ENCODE data around the gene CDHR2.

Gene CDHR2

GRCh38 chr5:176501333-176501732, 47.8 kb upstream of the CDHR2 start:
- TF ChIP-seq PATZ1 (CRISPR knock-in tag; IDR thresholded peaks at IDR 0.05; ENCODE audit: borderline replicate concordance): no peak
- TF ChIP-seq SNAI2 (CRISPR knock-in tag; IDR thresholded peaks at IDR 0.05): no peak
- TF ChIP-seq OSR1 (CRISPR knock-in tag; IDR thresholded peaks at IDR 0.05): no peak
- TF ChIP-seq ZFP3 (CRISPR knock-in tag; IDR thresholded peaks at IDR 0.05): no peak
- no peak for TF ChIP-seq GLIS3 (CRISPR knock-in tag; IDR thresholded peaks at IDR 0.05)
- TF ChIP-seq ZNF8 (CRISPR knock-in tag; IDR thresholded peaks at IDR 0.05): no peak
- ATAC-seq: peak; percentile 83

- TF ChIP-seq OSR1 (CRISPR knock-in tag; IDR thresholded peaks at IDR 0.05): no peak
- TF ChIP-seq TCF4 (CRISPR knock-in tag; IDR thresholded peaks at IDR 0.05; ENCODE audit: borderline replicate concordance): no peak
- no peak for TF ChIP-seq PATZ1 (CRISPR knock-in tag; IDR thresholded peaks at IDR 0.05; ENCODE audit: borderline replicate concordance)
- TF ChIP-seq ZNF70 (CRISPR knock-in tag; IDR thresholded peaks at IDR 0.05): no peak
- no peak for TF ChIP-seq ZNF565 (CRISPR knock-in tag; conservative IDR thresholded peaks at IDR 0.05; ENCODE audit: low read depth)
- TF ChIP-seq CREB5 (CRISPR knock-in tag; IDR thresholded peaks at IDR 0.05; ENCODE audit: low read depth): no peak
- TF ChIP-seq ARNTL (CRISPR knock-in tag; IDR thresholded peaks at IDR 0.05; ENCODE audit: borderline replicate concordance, low read depth): no peak
- TF ChIP-seq POU6F1 (CRISPR knock-in tag; IDR thresholded peaks at IDR 0.05; ENCODE audit: borderline replicate concordance, low read depth): no peak
- no peak for TF ChIP-seq GLIS3 (CRISPR knock-in tag; IDR thresholded peaks at IDR 0.05)
- no peak for TF ChIP-seq CSDC2 (CRISPR knock-in tag; IDR thresholded peaks at IDR 0.05)
- TF ChIP-seq PPARA (CRISPR knock-in tag; IDR thresholded peaks at IDR 0.05; ENCODE audit: borderline replicate concordance): no peak
- TF ChIP-seq ESRRG (CRISPR knock-in tag; IDR thresholded peaks at IDR 0.05): no peak
- ATAC-seq: no peak
Observed at GRCh38 chr5:176503496-176503895, 45.6 kb upstream of the CDHR2 start.

- TF ChIP-seq ZFP30 (CRISPR knock-in tag; IDR thresholded peaks at IDR 0.05) (no peak), ZNF70 (CRISPR knock-in tag; IDR thresholded peaks at IDR 0.05) (no peak), SNAI2 (CRISPR knock-in tag; IDR thresholded peaks at IDR 0.05) (no peak), GLIS3 (CRISPR knock-in tag; IDR thresholded peaks at IDR 0.05) (no peak), TCF4 (CRISPR knock-in tag; IDR thresholded peaks at IDR 0.05; ENCODE audit: borderline replicate concordance) (no peak), ZC3H10 (CRISPR knock-in tag; IDR thresholded peaks at IDR 0.05) (no peak), POU6F1 (CRISPR knock-in tag; IDR thresholded peaks at IDR 0.05; ENCODE audit: borderline replicate concordance, low read depth) (no peak)
- no peak for ATAC-seq
Observed at GRCh38 chr5:176507911-176508310, 41.2 kb upstream of the CDHR2 start.

GRCh38 chr5:176508603-176509002, 40.5 kb upstream of the CDHR2 start:
- ATAC-seq: no peak
- TF ChIP-seq ZC3H10 (CRISPR knock-in tag; IDR thresholded peaks at IDR 0.05): no peak
- TF ChIP-seq ZNF8 (CRISPR knock-in tag; IDR thresholded peaks at IDR 0.05): no peak
- no peak for TF ChIP-seq GLIS3 (CRISPR knock-in tag; IDR thresholded peaks at IDR 0.05)
- no peak for TF ChIP-seq ZNF565 (CRISPR knock-in tag; conservative IDR thresholded peaks at IDR 0.05; ENCODE audit: low read depth)
- no peak for TF ChIP-seq TOX (CRISPR knock-in tag; IDR thresholded peaks at IDR 0.05; ENCODE audit: borderline replicate concordance)
- TF ChIP-seq CSDC2 (CRISPR knock-in tag; IDR thresholded peaks at IDR 0.05): no peak
- no peak for TF ChIP-seq OSR1 (CRISPR knock-in tag; IDR thresholded peaks at IDR 0.05)
- TF ChIP-seq TSHZ2 (CRISPR knock-in tag; IDR thresholded peaks at IDR 0.05): no peak
- TF ChIP-seq ZFP3 (CRISPR knock-in tag; IDR thresholded peaks at IDR 0.05): no peak
- TF ChIP-seq SNAI2 (CRISPR knock-in tag; IDR thresholded peaks at IDR 0.05): no peak
- TF ChIP-seq PPARA (CRISPR knock-in tag; IDR thresholded peaks at IDR 0.05; ENCODE audit: borderline replicate concordance): no peak
- TF ChIP-seq PATZ1 (CRISPR knock-in tag; IDR thresholded peaks at IDR 0.05; ENCODE audit: borderline replicate concordance): no peak
- no peak for TF ChIP-seq RARB (CRISPR knock-in tag; IDR thresholded peaks at IDR 0.05)
- TF ChIP-seq TCF4 (CRISPR knock-in tag; IDR thresholded peaks at IDR 0.05; ENCODE audit: borderline replicate concordance): no peak
- no peak for TF ChIP-seq ISL1 (CRISPR knock-in tag; IDR thresholded peaks at IDR 0.05)
